GM10266 (cell line): ENCODE data around the gene DPP10.

Experiments
- DNase-seq: peaks from one replicate; pipeline ENCODE4 v3.0.0; 2012; ENCODE audit errors: extremely low spot score
- TF ChIP-seq, protein P1 (sequence below): IDR thresholded peaks from 2 replicates; pipeline ENCODE4 v1.5.1; 2012; ENCODE audit warnings: mild to moderate bottlenecking, low read depth; ENCODE audit not compliant: control insufficient read depth, insufficient read depth; ENCODE audit errors: missing control alignments

The DPP10 gene

DNA sequence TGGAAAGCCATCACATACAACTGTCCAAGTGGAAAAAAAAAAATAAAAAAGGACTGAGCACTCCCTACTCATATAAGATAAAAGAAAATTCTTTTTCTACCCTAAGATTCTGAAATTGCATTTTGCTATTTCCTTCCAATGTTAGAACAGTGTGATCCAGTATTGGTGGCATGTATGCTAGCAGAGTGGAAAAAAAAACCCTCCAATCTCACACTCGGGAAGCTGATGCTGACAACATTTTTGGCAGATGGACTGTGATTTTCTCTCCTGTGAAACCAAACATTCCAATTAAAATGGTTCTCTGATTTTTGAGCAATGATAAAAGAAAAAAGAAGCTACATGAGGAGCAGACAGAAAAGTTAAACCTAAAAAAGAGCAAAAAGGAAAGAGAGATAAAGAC, 419.8 kb downstream of the DPP10 start:
- no peak for DNase-seq
- TF ChIP-seq, protein P1, sequence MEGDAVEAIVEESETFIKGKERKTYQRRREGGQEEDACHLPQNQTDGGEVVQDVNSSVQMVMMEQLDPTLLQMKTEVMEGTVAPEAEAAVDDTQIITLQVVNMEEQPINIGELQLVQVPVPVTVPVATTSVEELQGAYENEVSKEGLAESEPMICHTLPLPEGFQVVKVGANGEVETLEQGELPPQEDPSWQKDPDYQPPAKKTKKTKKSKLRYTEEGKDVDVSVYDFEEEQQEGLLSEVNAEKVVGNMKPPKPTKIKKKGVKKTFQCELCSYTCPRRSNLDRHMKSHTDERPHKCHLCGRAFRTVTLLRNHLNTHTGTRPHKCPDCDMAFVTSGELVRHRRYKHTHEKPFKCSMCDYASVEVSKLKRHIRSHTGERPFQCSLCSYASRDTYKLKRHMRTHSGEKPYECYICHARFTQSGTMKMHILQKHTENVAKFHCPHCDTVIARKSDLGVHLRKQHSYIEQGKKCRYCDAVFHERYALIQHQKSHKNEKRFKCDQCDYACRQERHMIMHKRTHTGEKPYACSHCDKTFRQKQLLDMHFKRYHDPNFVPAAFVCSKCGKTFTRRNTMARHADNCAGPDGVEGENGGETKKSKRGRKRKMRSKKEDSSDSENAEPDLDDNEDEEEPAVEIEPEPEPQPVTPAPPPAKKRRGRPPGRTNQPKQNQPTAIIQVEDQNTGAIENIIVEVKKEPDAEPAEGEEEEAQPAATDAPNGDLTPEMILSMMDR, result no peak

DNA sequence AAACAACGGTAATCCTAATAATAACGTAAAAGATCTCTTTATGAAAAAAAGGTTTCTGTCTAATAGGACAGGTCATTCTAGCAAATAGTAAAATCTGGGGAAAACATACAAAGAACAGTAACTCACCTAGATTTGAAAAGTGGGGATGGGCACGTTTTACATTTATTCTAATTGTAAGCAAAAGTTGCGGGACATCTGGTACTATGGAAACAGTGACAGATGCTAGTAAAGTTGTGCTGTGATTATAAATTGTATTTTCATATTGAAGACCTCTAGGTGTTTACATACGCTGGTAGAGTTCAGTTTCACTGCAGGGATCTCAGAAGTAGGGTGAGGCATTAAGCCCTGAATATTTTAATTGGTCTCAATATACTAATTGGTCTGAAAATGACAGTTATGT, 422.5 kb downstream of the DPP10 start:
- TF ChIP-seq, protein P1, result no peak
- no peak for DNase-seq

DNA sequence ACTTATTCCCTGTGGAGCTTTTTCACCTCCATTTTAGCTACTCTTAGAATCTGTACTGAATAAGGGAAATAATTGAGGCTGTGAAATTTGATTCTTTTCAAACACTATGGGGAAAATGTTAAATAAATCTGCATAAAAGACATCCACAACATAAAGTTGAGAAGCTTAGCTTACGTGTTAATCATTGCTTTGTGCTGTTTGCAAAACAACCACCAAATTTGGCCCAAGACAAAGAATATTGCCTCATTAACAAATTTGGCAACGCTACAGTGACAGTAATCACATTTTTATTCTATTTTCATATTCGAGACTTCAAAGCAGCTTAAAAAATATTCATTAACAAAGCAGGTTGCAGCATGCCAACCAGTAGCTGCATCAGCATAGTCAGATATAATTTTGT, 437.6 kb downstream of the DPP10 start:
- no peak for DNase-seq
- TF ChIP-seq, protein P1, result no peak

DNA sequence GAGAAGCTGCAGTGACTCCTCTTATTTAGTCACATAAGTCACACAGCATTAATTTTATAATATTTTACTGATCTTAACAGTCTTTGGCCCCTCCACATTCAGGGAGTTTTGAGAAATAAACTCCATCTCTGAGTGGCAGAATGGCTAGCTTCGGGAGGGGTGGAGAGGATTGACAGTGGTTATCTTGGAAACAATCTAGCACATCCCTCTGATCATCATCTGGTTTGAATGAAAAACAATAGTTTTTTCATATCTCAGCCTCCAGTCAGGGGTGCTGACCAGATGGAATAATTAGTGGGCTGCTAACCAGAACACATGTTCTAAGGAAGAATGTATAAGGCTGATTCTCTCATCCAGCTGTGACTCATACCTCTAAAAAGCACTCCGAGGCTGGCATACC, 477.5 kb downstream of the DPP10 start:
- TF ChIP-seq, protein P1, result no peak
- no peak for DNase-seq

DNA sequence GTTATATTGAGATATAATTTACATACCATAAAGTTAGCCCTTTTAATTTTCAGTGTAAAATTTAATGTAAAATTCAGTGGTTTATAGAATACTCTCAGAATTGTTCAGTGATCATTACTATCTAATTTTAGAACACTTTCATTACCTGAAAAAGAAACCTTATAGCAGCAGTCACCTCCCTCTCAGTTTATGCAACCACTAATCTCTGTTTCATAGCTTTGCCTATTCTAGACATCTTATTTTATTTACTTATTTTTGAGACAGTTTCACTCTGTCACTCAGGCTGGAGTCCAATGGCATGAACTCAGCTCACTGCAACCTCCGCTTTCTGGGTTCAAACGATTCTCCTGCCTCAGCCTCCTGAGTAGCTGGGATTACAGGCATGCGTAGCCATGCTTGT, 479.6 kb downstream of the DPP10 start:
- DNase-seq, result no peak
- TF ChIP-seq, protein P1, result no peak

DNA sequence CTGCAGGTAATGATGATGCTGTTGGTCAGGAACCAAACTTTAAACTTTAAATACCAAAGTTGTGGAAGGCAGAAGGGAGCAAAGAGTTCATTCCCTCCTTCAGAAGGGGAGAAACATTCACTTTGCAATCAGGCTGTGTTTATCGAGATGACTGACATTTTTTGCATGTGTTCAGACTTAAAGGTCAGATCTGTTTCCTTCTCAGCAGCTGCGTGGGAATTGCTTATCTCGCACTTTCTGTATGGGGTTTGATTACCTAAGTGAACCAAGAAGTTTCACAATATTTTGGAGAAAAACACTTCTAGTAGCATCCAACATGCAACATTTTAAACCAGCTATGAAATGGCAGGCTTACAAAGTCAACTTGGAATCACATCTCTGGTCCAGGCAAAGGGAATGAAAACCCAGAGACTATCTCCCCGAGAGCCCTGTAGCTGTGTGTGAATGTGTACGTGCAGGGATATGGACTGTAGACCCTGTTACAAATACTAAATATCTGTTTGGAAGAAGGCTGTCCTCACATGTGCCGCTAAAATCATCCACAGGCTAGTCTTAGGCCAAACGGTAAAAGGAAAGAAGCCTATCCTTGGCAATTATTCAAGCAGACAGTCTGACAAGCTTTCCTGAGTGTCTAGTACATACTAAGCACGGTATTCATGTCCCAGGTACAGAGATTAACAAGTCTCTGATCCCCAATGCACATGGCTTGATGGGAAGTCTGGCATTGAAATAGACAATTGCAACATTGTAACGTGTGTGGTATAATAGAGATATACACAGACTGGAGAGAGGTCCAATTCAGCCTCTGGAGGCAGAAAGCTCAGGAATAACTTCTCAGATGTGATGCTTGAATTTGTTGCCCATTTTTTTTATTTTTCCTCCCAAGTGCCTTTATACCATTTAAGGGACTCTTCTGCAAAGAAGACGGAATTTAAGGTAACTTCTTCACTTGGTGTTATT, 483.1 kb downstream of the DPP10 start:
- no peak for DNase-seq
- TF ChIP-seq, protein P1, result no peak

DNA sequence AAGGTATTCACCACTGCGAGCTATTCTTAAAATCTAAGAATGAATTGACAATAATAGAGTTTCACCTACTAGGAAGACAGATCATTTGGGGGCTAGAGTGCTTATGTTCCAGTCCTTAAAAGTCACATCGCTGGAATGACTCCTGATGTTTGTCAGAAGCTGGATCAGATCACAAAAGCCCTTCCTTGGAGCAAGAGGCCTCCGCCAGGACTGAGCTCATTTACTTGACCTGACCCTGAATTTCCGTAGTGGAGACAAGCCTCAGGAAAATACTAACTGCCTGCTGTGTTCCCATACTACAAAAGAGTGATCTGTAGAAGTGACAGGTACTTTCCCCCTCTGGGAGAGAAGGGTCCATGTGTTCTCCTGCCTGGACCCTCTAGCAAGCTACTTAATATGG, 483.9 kb downstream of the DPP10 start:
- TF ChIP-seq, protein P1, result no peak
- DNase-seq, result no peak
